Sciatic nerve (tissue), 2 donors: ENCODE measurements around the gene PLXDC2. TPM values are rescaled to one million over a fixed set of nuclear protein-coding genes. Genes with fewer than 3 reads are reported as not detected.
"Not testable (repeated sequence)": the region's sequence is repeated elsewhere in the genome, so short reads cannot be mapped to it uniquely, and the experiment has no call there.

ENCODE experiments used
- ATAC-seq: fragments of 200-7000 bp; cut with Tn5 transposase; one replicate; pipeline ENCODE4 v1.9.1; 2020; ENCODE audit warnings: mild to moderate bottlenecking, moderate library complexity
- DNase-seq: peaks from one replicate; pipeline ENCODE4 v3.0.0-alpha.2; 2020; ENCODE audit warnings: low spot score
- intact Hi-C: fragments of 100-400 bp; cut with DNase I; formaldehyde crosslinking; loops from one replicate; pipeline ENCODE4 v1.14.2; 2022
- total RNA-seq: library from RNA; stranded (reverse); fragmentation: NEBNext Ultra II Directional; extraction: Animal tissue kit (Norgen Biotek cat#: 25700); gene quantifications from one replicate; pipeline ENCODE4 v1.2.1, GENCODE V29; 2021
- donor health status: DM: no; HTN: no; CAD: no.
- donor health status: DM: no; HTN: no; CAD: no.

The PLXDC2 gene
- total RNA-seq, 1 donor from 2014 or later = 118 TPM

GRCh38 chr10:20191392-20191791, 375.2 kb downstream of the PLXDC2 start:
- DNase-seq, intact Hi-C loops, ATAC-seq: not testable (repeated sequence)

- DNase-seq (no peak), ATAC-seq (no peak)
- intact Hi-C loops = no loop called here
Measured at GRCh38 chr10:20195076-20195475, 378.8 kb downstream of the PLXDC2 start.

- intact Hi-C loops = no loop called here
- no peak for ATAC-seq
- DNase-seq = no peak
Measured at GRCh38 chr10:20200758-20201157, 384.5 kb downstream of the PLXDC2 start.

- no peak for DNase-seq
- intact Hi-C loops = no loop called here
- no peak for ATAC-seq
Measured at GRCh38 chr10:20202337-20202736, 386.1 kb downstream of the PLXDC2 start.

GRCh38 chr10:20207653-20208052, 391.4 kb downstream of the PLXDC2 start:
- DNase-seq (no peak), ATAC-seq (peak; percentile 93)
- intact Hi-C loops = no loop called here

- ATAC-seq, intact Hi-C loops: not testable (repeated sequence)
Measured at GRCh38 chr10:20209098-20209497, 392.9 kb downstream of the PLXDC2 start.

GRCh38 chr10:20215547-20216152, 399.4 kb downstream of the PLXDC2 start:
- ATAC-seq = no peak
- intact Hi-C loops = no loop called here
- no peak for DNase-seq

More at GRCh38 chr10:20209098-20209497, 392.9 kb downstream of the PLXDC2 start:
- DNase-seq = not testable (repeated sequence)

- ATAC-seq (no peak), DNase-seq (no peak)
- intact Hi-C loops = no loop called here
Measured at GRCh38 chr10:20221356-20221755, 405.1 kb downstream of the PLXDC2 start.

GRCh38 chr10:20228729-20229128, 412.5 kb downstream of the PLXDC2 start:
- DNase-seq (no peak), ATAC-seq (no peak)
- intact Hi-C loops = no loop called here

- no peak for ATAC-seq
- DNase-seq = no peak
- intact Hi-C loops = no loop called here
Measured at GRCh38 chr10:20232079-20232705, 416.0 kb downstream of the PLXDC2 start.

GRCh38 chr10:20233423-20233822, 417.2 kb downstream of the PLXDC2 start:
- intact Hi-C loops = no loop called here
- ATAC-seq (no peak), DNase-seq (no peak)

- intact Hi-C loops = no loop called here
- ATAC-seq = no peak
- DNase-seq = no peak
Measured at GRCh38 chr10:20234579-20234978, 418.3 kb downstream of the PLXDC2 start.

GRCh38 chr10:20237091-20237570, 420.9 kb downstream of the PLXDC2 start:
- ATAC-seq = no peak
- intact Hi-C loops = no loop called here
- DNase-seq = no peak

GRCh38 chr10:20237586-20237985, 421.4 kb downstream of the PLXDC2 start:
- DNase-seq (no peak), ATAC-seq (no peak)
- intact Hi-C loops = no loop called here

- intact Hi-C loops = no loop called here
- DNase-seq = no peak
- no peak for ATAC-seq
Measured at GRCh38 chr10:20240643-20241042, 424.4 kb downstream of the PLXDC2 start.

- intact Hi-C loops = no loop called here
- DNase-seq = no peak
- ATAC-seq = no peak
Measured at GRCh38 chr10:20247454-20247853, 431.2 kb downstream of the PLXDC2 start.

GRCh38 chr10:20247891-20248708, 431.9 kb downstream of the PLXDC2 start:
- no peak for ATAC-seq
- intact Hi-C loops = no loop called here

GRCh38 chr10:20254078-20254477, 437.8 kb downstream of the PLXDC2 start:
- DNase-seq = no peak
- peak; percentile 79 for ATAC-seq
- intact Hi-C loops = no loop called here

More at GRCh38 chr10:20247891-20248708, 431.9 kb downstream of the PLXDC2 start:
- no peak for DNase-seq

GRCh38 chr10:20254497-20254896, 438.3 kb downstream of the PLXDC2 start:
- ATAC-seq (no peak), DNase-seq (no peak)
- intact Hi-C loops = no loop called here

- DNase-seq (no peak), ATAC-seq (no peak)
- intact Hi-C loops = no loop called here
Measured at GRCh38 chr10:20256969-20257368, 440.7 kb downstream of the PLXDC2 start.
